Esophagus squamous epithelium (tissue), 5 donors: ENCODE measurements around the gene GPNMB. TPM values are rescaled to one million over a fixed set of nuclear protein-coding genes. Genes with fewer than 3 reads are reported as not detected.

Experiments used
- DNase-seq: peaks from one replicate; lab custom pipeline; 2025; lab: John Stamatoyannopoulos, UW
- H3K27ac ChIP-seq, 4 donors: fragments of 200-600 bp; sonication (generic); one replicate each; pipeline ENCODE4 v1.5.1; 2016 to 2019; ENCODE audit warnings: mild to moderate bottlenecking in 1 of 4
- H3K27me3 ChIP-seq, 4 donors: fragments of 200-600 bp; sonication (generic); 1 replicate in 3 of 4; 2 replicates in 1 of 4; pipeline versions ENCODE4 v1.5.1 to v1.6.0; 2017 to 2021; ENCODE audit warnings: antibody characterized with exemption in 1 of 4
- H3K36me3 ChIP-seq, 3 donors: fragments of 200-600 bp; sonication (generic); one replicate each; pipeline ENCODE4 v1.5.1; 2016 to 2019
- H3K4me1 ChIP-seq, 3 donors: fragments of 200-600 bp; sonication (generic); one replicate each; pipeline ENCODE4 v1.5.1; 2017 to 2019
- H3K4me3 ChIP-seq, 4 donors: fragments of 200-600 bp; sonication (generic); 1 replicate in 3 of 4; 2 replicates in 1 of 4; pipeline ENCODE4 v1.5.1; 2016 to 2019; ENCODE audit warnings: mild to moderate bottlenecking in 2 of 4, moderate library complexity in 1 of 4
- H3K9me3 ChIP-seq, 3 donors: fragments of 200-600 bp; sonication (generic); one replicate each; pipeline ENCODE4 v1.5.1; 2016 to 2019
- CTCF ChIP-seq, 6 experiments: fragments of 450-650 bp in 4 of 6; fragments of 200-600 bp in 2 of 6; sonication (generic) in 2 of 6; IDR thresholded peaks; one replicate each; pipeline ENCODE4 v1.5.1; 2016 to 2019; ENCODE audit warnings: antibody characterized with exemption in 6 of 6, mild to moderate bottlenecking in 4 of 6, moderate library complexity in 4 of 6
- POLR2A ChIP-seq, 4 donors: fragments of 450-650 bp; IDR thresholded peaks; one replicate each; pipeline ENCODE4 v1.6.1; 2017; ENCODE audit warnings: antibody characterized with exemption in 4 of 4, mild to moderate bottlenecking in 4 of 4, moderate library complexity in 3 of 4
- WGBS, 2 donors: methylation state at CpG; one replicate each; pipeline ENCODE4 v1.1.5; 2018; 5-methylcytosine and 5-hydroxymethylcytosine counted together
- intact Hi-C: fragments of 100-400 bp; cut with DNase I; formaldehyde crosslinking; loops from one replicate; pipeline ENCODE4 v1.15.0; 2022
- total RNA-seq, 4 donors: library from RNA; depleted of rRNA; stranded (reverse); fragments of >200 nt; gene quantifications; one replicate each; pipeline ENCODE4 v1.1.0, GENCODE V29; 2016
- donor health status: DM: yes; HTN: yes; CAD: no.

GPNMB gene
- total RNA-seq, 4 donors from 2014 or later: 34.5 to 187 (median 107) TPM

- H3K4me1 ChIP-seq: peaks cover 0 to 7% (median 5%) of the 10 kb centered on the region in 3 donors
- peaks cover 0 to 15% (median 0%) of the 10 kb centered on the region in 3 donors for H3K36me3 ChIP-seq
- TF ChIP-seq POLR2A (IDR thresholded peaks at IDR 0.05) (no peak), CTCF (IDR thresholded peaks at IDR 0.05) (no peak)
- DNase-seq: no peak
- peak overlapping the region in 2 of 4 donors; percentile 19 to 47 for H3K27ac ChIP-seq
- H3K4me3 ChIP-seq: peak overlapping the region; percentile 5 to 58 (median 26)
- H3K9me3 ChIP-seq: no peaks in the 10 kb centered on the region
- H3K27me3 ChIP-seq: peaks cover 0 to 8% (median 0%) of the 10 kb centered on the region in 4 donors
- 59 to 68% methylated on average over 12 to 16 of the region's 76 CpGs for WGBS, 2 donors
- intact Hi-C loops: no loop called here
Observed at GRCh38 chr7:23205909-23206767, 40.4 kb upstream of the GPNMB start.

- H3K9me3 ChIP-seq: no peaks in the 10 kb centered on the region
- peaks cover 0 to 7% (median 5%) of the 10 kb centered on the region in 3 donors for H3K4me1 ChIP-seq
- intact Hi-C loops: no loop called here
- TF ChIP-seq POLR2A (IDR thresholded peaks at IDR 0.05) (no peak), CTCF (IDR thresholded peaks at IDR 0.05) (no peak)
- H3K27ac ChIP-seq: no peak overlapping the region
- DNase-seq: no peak
- peaks cover 0 to 8% (median 0%) of the 10 kb centered on the region in 4 donors for H3K27me3 ChIP-seq
- H3K36me3 ChIP-seq: peaks cover 0 to 6% (median 0%) of the 10 kb centered on the region in 3 donors
- WGBS, 2 donors: 80 to 87% methylated on average over 2 of the region's 2 CpGs
- no peak overlapping the region for H3K4me3 ChIP-seq
Observed at GRCh38 chr7:23207021-23207420, 39.6 kb upstream of the GPNMB start.

- DNase-seq: no peak
Observed at GRCh38 chr7:23207884-23208283, 38.7 kb upstream of the GPNMB start.

GRCh38 chr7:23208316-23208715 is 38.3 kb upstream of the GPNMB start:
- peaks cover 0 to 7% (median 5%) of the 10 kb centered on the region in 3 donors for H3K4me1 ChIP-seq
- H3K36me3 ChIP-seq: no peaks in the 10 kb centered on the region
- DNase-seq: no peak
- peaks cover 0 to 8% (median 0%) of the 10 kb centered on the region in 4 donors for H3K27me3 ChIP-seq
- no peak overlapping the region for H3K4me3 ChIP-seq
- TF ChIP-seq CTCF (IDR thresholded peaks at IDR 0.05): no peak
- TF ChIP-seq POLR2A (IDR thresholded peaks at IDR 0.05): no peak
- no peak overlapping the region for H3K27ac ChIP-seq
- WGBS, 2 donors: 56 to 70% methylated on average over 4 of the region's 4 CpGs
- H3K9me3 ChIP-seq: no peaks in the 10 kb centered on the region
- intact Hi-C loops: no loop called here

More at GRCh38 chr7:23207884-23208283, 38.7 kb upstream of the GPNMB start:
- Histone ChIP-seq H3K4me3 (no peak overlapping the region), H3K36me3 (no peaks in the 10 kb centered on the region), H3K9me3 (no peaks in the 10 kb centered on the region), H3K27me3 (peaks cover 0 to 8% (median 0%) of the 10 kb centered on the region in 4 donors), H3K27ac (no peak overlapping the region), H3K4me1 (peaks cover 0 to 7% (median 5%) of the 10 kb centered on the region in 3 donors)
- intact Hi-C loops: no loop called here
- WGBS, 2 donors: 19 to 47% methylated on average over 3 of the region's 3 CpGs
- no peak for TF ChIP-seq POLR2A (IDR thresholded peaks at IDR 0.05)
- TF ChIP-seq CTCF (IDR thresholded peaks at IDR 0.05): no peak

GRCh38 chr7:23210506-23210905 is 36.1 kb upstream of the GPNMB start:
- H3K4me1 ChIP-seq: peaks cover 0 to 7% (median 5%) of the 10 kb centered on the region in 3 donors
- WGBS, 2 donors: 57 to 74% methylated on average over 2 of the region's 2 CpGs
- no peak overlapping the region for H3K4me3 ChIP-seq
- no peaks in the 10 kb centered on the region for H3K36me3 ChIP-seq
- intact Hi-C loops: no loop called here
- DNase-seq: no peak
- H3K27ac ChIP-seq: no peak overlapping the region
- no peak for TF ChIP-seq CTCF (IDR thresholded peaks at IDR 0.05)
- no peak for TF ChIP-seq POLR2A (IDR thresholded peaks at IDR 0.05)
- H3K9me3 ChIP-seq: no peaks in the 10 kb centered on the region
- peaks cover 0 to 8% (median 0%) of the 10 kb centered on the region in 4 donors for H3K27me3 ChIP-seq
